ENCODE measurements around the gene ZNF512B. TPM values are rescaled to one million over a fixed set of nuclear protein-coding genes. Genes with fewer than 3 reads are reported as not detected.
"Not testable (repeated sequence)": the region's sequence is repeated elsewhere in the genome, so short reads cannot be mapped to it uniquely, and the experiment has no call there.

The ZNF512B gene
- total RNA-seq, 1 donor from 2014 or later: 49.4 TPM

- Mint-ChIP-seq H3K27me3 (no peaks in the 10 kb centered on the region), H3K27ac (no peak overlapping the region), H3K4me1 (ENCODE audit: low read depth) (peaks cover 2% of the 10 kb centered on the region), H3K4me3 (ENCODE audit: low read depth) (no peak overlapping the region), H3K36me3 (ENCODE audit: insufficient read depth) (peaks cover 11% of the 10 kb centered on the region), H3K9me3 (ENCODE audit: low read depth) (no peaks in the 10 kb centered on the region)
- no peak for DNase-seq (ENCODE audit: low spot score, unreplicated experiment)
- TF ChIP-seq, protein P1, sequence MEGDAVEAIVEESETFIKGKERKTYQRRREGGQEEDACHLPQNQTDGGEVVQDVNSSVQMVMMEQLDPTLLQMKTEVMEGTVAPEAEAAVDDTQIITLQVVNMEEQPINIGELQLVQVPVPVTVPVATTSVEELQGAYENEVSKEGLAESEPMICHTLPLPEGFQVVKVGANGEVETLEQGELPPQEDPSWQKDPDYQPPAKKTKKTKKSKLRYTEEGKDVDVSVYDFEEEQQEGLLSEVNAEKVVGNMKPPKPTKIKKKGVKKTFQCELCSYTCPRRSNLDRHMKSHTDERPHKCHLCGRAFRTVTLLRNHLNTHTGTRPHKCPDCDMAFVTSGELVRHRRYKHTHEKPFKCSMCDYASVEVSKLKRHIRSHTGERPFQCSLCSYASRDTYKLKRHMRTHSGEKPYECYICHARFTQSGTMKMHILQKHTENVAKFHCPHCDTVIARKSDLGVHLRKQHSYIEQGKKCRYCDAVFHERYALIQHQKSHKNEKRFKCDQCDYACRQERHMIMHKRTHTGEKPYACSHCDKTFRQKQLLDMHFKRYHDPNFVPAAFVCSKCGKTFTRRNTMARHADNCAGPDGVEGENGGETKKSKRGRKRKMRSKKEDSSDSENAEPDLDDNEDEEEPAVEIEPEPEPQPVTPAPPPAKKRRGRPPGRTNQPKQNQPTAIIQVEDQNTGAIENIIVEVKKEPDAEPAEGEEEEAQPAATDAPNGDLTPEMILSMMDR (IDR thresholded peaks at IDR 0.05; ENCODE audit: unreplicated experiment): no peak
Measured at GRCh38 chr20:63963348-63963741, 6.4 kb downstream of the ZNF512B start.

DNA sequence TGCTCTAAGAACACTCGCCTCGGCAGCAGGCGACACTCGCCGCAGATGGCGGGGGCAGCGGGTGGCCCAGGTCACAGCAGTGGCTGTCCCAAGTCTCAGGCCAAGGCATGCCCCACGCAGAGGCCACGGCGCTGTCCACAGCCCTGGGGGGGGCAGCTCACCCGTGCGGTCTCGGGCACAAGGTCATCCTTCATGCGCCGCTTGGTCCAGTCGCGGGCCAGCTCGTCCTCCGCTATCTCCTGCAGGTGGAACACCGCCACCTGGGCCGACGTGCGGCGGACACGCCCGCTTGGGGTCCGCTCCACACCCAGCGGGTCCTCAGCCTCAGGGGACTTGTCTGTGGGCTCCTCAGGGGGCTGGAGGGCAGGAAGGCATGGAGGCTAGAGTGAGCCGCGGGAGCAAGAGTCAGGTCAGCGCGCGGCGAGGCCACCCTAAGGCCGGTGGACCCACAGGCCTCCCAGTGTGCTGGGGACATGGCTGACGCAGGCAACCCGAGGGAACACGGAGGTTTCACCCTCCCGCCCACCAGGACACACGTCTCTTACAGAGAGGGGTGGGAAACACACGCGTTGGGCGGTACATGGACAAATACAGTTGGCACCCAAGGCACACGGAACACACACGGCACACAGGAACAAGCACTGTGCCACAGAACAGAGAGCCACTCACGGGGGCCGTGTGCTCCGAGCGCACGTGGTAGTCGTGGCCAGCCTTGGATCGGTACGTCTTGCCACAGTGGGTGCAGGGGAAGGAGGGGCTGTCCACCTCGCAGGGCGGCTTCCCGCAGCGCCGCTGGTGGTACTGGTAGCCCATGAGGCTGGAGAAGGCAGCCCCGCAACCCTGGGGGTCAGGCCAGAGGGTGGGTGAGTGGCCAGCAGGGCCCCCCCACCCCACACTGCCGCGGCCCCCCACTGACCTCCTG, 7.0 kb downstream of the ZNF512B start:
- no peak overlapping the region for H3K27ac Mint-ChIP-seq
- no peaks in the 10 kb centered on the region for H3K27me3 Mint-ChIP-seq
- no peak for DNase-seq (ENCODE audit: low spot score, unreplicated experiment)
- peaks cover 11% of the 10 kb centered on the region for H3K36me3 Mint-ChIP-seq (ENCODE audit: insufficient read depth)
- no peaks in the 10 kb centered on the region for H3K9me3 Mint-ChIP-seq (ENCODE audit: low read depth)
- TF ChIP-seq, protein P1 (IDR thresholded peaks at IDR 0.05; ENCODE audit: unreplicated experiment): no peak
- peaks cover 1% of the 10 kb centered on the region for H3K4me1 Mint-ChIP-seq (ENCODE audit: low read depth)
- no peak overlapping the region for H3K4me3 Mint-ChIP-seq (ENCODE audit: low read depth)

DNA sequence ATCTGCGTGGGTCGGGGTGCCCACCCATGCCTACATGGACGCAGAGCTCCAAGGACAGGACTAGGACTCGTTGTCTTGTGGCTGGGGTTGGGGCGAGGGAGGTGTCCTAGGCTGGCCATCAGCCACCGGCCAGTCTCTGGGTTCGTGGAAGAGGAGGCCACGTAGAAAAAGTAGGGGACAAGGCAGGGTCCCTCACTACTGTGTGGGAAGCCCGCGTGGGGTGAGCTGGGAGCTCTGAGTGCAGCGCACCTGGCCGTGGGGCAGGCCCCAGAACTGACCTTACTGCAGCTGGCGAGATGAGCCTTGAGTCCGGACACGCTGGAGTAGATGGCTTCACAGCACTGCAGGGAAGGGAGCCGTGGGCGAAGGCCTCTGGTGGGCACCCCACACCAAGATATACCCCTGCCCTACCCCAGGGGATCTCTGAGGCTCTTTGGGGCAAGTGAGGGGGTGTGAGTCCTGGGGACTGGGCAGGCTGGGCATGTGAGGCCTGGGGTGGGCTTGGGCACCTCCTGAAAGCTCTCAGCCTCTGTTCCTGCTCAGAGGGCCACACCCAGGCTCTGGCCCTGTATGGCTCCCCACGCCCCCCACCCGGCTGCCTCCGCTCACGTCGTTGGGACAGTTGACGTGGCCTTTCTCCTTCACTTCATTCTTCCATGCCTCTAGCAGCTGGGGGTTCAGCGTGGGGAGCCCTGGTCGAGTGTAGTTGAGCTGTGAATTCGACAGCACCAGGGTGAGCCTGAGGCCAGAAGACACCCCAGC, 7.9 kb downstream of the ZNF512B start:
- Mint-ChIP-seq H3K27ac (no peak overlapping the region), H3K4me1 (ENCODE audit: low read depth) (peaks cover 1% of the 10 kb centered on the region), H3K27me3 (no peaks in the 10 kb centered on the region), H3K36me3 (ENCODE audit: insufficient read depth) (peaks cover 11% of the 10 kb centered on the region), H3K4me3 (ENCODE audit: low read depth) (no peak overlapping the region), H3K9me3 (ENCODE audit: low read depth) (no peaks in the 10 kb centered on the region)
- TF ChIP-seq, protein P1 (IDR thresholded peaks at IDR 0.05; ENCODE audit: unreplicated experiment): no peak
- DNase-seq (ENCODE audit: low spot score, unreplicated experiment): no peak

- H3K36me3 Mint-ChIP-seq (ENCODE audit: insufficient read depth); H3K4me1 Mint-ChIP-seq (ENCODE audit: low read depth); H3K9me3 Mint-ChIP-seq (ENCODE audit: low read depth); DNase-seq (ENCODE audit: low spot score, unreplicated experiment); H3K27me3 Mint-ChIP-seq; H3K4me3 Mint-ChIP-seq (ENCODE audit: low read depth); H3K27ac Mint-ChIP-seq: not testable (repeated sequence)
Measured at GRCh38 chr20:63960654-63961621, 8.8 kb downstream of the ZNF512B start.

GRCh38 chr20:63959699-63960075, 10.0 kb downstream of the ZNF512B start:
- no peak for DNase-seq (ENCODE audit: low spot score, unreplicated experiment)

More at GRCh38 chr20:63959699-63960075, 10.0 kb downstream of the ZNF512B start:
- H3K36me3 Mint-ChIP-seq (ENCODE audit: insufficient read depth): peaks cover 7% of the 10 kb centered on the region
- TF ChIP-seq, protein P1 (IDR thresholded peaks at IDR 0.05; ENCODE audit: unreplicated experiment): no peak
- no peak overlapping the region for H3K27ac Mint-ChIP-seq
- H3K9me3 Mint-ChIP-seq (ENCODE audit: low read depth): no peaks in the 10 kb centered on the region
- H3K27me3 Mint-ChIP-seq: no peaks in the 10 kb centered on the region
- H3K4me1 Mint-ChIP-seq (ENCODE audit: low read depth): peaks cover 5% of the 10 kb centered on the region
- no peak overlapping the region for H3K4me3 Mint-ChIP-seq (ENCODE audit: low read depth)

Data from progenitor cell of endocrine pancreas (in vitro differentiated cells).